Motor neuron (in vitro differentiated cells): ENCODE data around the gene FLOT1. TPM values are rescaled to one million over a fixed set of nuclear protein-coding genes. Genes with fewer than 3 reads are reported as not detected.
A peak's percentile ranks its signal among the peaks of the same experiment; 100 is the strongest.
"Not testable (repeated sequence)": the region's sequence is repeated elsewhere in the genome, so short reads cannot be mapped to it uniquely, and the experiment has no call there.

Experiments used
- ATAC-seq, 8 experiments: fragments of 200-7000 bp; cut with Tn5 transposase; replicated peaks in 6 of 8; 2 replicates each; pipeline ENCODE4 v1.8.0; 2021; ENCODE audit warnings: mild to moderate bottlenecking in 8 of 8, moderate library complexity in 8 of 8
- H3K27ac ChIP-seq, 2 donors: fragments of 250-450 bp; sonication (Bioruptor Pico); 2 replicates each; pipeline ENCODE4 v1.9.0; 2021; ENCODE audit warnings: antibody characterized with exemption in 2 of 2, mild to moderate bottlenecking in 2 of 2, moderate library complexity in 1 of 2
- H3K4me1 ChIP-seq, 2 donors: fragments of 250-450 bp; sonication (Bioruptor Pico); replicated peaks in 1 of 2; 2 replicates each; pipeline ENCODE4 v1.6.1; 2021; ENCODE audit warnings: antibody characterized with exemption in 2 of 2, mild to moderate bottlenecking in 2 of 2, moderate library complexity in 1 of 2
- H3K4me3 ChIP-seq, 5 donors: fragments of 250-450 bp; sonication (Bioruptor Pico); 2 replicates each; pipeline ENCODE4 v1.9.0; 2021; ENCODE audit warnings: antibody characterized with exemption in 5 of 5, mild to moderate bottlenecking in 5 of 5, moderate library complexity in 4 of 5
- WGBS, 10 experiments: fragments of 450-650 bp; shearing (Covaris generic); methylation state at CpG; one replicate each; pipeline ENCODE4 v1.0.0; 2022; 5-methylcytosine and 5-hydroxymethylcytosine counted together
- in situ Hi-C, 9 experiments: fragments of 400-800 bp; cut with MboI; loops; one replicate each; pipeline ENCODE4 v1.15.0; 2021; ENCODE audit warnings: low sequenced_read_pairs in 9 of 9, low pct_unique_long_range_greater_than_20kb in 2 of 9; ENCODE audit not compliant: unreplicated experiment in 9 of 9
- total RNA-seq, 8 experiments: library from RNA; unstranded; fragments of 300-600 nt; gene quantifications; 2 replicates each; pipeline versions ENCODE4 v1.2.3 to v1.2.4, GENCODE V29; 2022

FLOT1 gene
- total RNA-seq, 8 experiments from 2014 or later: 56.8 to 122 (median 75.9) TPM

GRCh38 chr6:30735668-30736314 is 6.7 kb downstream of the FLOT1 start:
- Histone ChIP-seq H3K4me3 (no peak overlapping the region), H3K27ac (no peak overlapping the region), H3K4me1 (peaks cover 3% of the 10 kb centered on the region in 2 donors)
- in situ Hi-C loops: loop anchor here in 2 of 9 experiments (25.0 kb wide), 1 partner anchor 352 kb away; no protein-coding TSS in a partner anchor
- 86 to 100% (median 96%) methylated on average over 2 to 8 of the region's 8 CpGs for WGBS, 10 experiments
- no peak for ATAC-seq

GRCh38 chr6:30732237-30732943 is 10.1 kb downstream of the FLOT1 start:
- peaks cover 9 to 11% of the 10 kb centered on the region in 2 donors for H3K4me1 ChIP-seq
- 71 to 100% (median 92%) methylated on average over 1 to 10 of the region's 12 CpGs; no CpG with 5 or more reads in 2 of the 10 experiments for WGBS, 10 experiments
- no peak for ATAC-seq
- no peak overlapping the region for H3K27ac ChIP-seq
- no peak overlapping the region for H3K4me3 ChIP-seq
- in situ Hi-C loops: loop anchor here in 2 of 9 experiments (25.0 kb wide), 1 partner anchor 355 kb away; no protein-coding TSS in a partner anchor

GRCh38 chr6:30730601-30731435 is 11.7 kb downstream of the FLOT1 start:
- Histone ChIP-seq H3K27ac (peak overlapping the region; percentile 50 to 71), H3K4me1 (peaks cover 9 to 11% of the 10 kb centered on the region in 2 donors), H3K4me3 (peak overlapping the region in 1 of 5 donors; percentile 3)
- ATAC-seq: peak; percentile 2 to 95 (median 92)
- 39 to 100% (median 80%) methylated on average over 1 to 10 of the region's 30 CpGs; no CpG with 5 or more reads in 1 of the 10 experiments for WGBS, 10 experiments
- in situ Hi-C loops: loop anchor here in 2 of 9 experiments (25.0 kb wide), 1 partner anchor 356 kb away; no protein-coding TSS in a partner anchor

- WGBS, 10 experiments: 20 to 83% (median 62%) methylated on average over 2 to 7 of the region's 7 CpGs; no CpG with 5 or more reads in 4 of the 10 experiments
These were observed 14.4 kb downstream of the FLOT1 start for GRCh38 chr6:30727920-30728553.

GRCh38 chr6:30726506-30727413 is 15.7 kb downstream of the FLOT1 start:
- Histone ChIP-seq H3K27ac (no peak overlapping the region), H3K4me3 (no peak overlapping the region), H3K4me1 (peaks cover 16 to 19% of the 10 kb centered on the region in 2 donors)
- no peak for ATAC-seq
- WGBS, 10 experiments: 80 to 100% (median 96%) methylated on average over 1 to 4 of the region's 11 CpGs; no CpG with 5 or more reads in 3 of the 10 experiments
- in situ Hi-C loops: loop anchor here in 2 of 9 experiments (25.0 kb wide), 1 partner anchor 361 kb away; no protein-coding TSS in a partner anchor

More at GRCh38 chr6:30727920-30728553, 14.4 kb downstream of the FLOT1 start:
- H3K27ac ChIP-seq: no peak overlapping the region
- peak in 3 of 8 experiments; percentile 22 to 32 (median 23) for ATAC-seq
- in situ Hi-C loops: loop anchor here in 2 of 9 experiments (25.0 kb wide), 1 partner anchor 359 kb away; no protein-coding TSS in a partner anchor
- no peak overlapping the region for H3K4me3 ChIP-seq
- H3K4me1 ChIP-seq: peaks cover 9 to 13% of the 10 kb centered on the region in 2 donors

- 0 to 100% (median 86%) methylated on average over 1 to 2 of the region's 3 CpGs; no CpG with 5 or more reads in 5 of the 10 experiments for WGBS, 10 experiments
- ATAC-seq: peak in 2 of 8 experiments; percentile 1 to 2
- peak overlapping the region in 1 of 2 donors; percentile 44 for H3K27ac ChIP-seq
- H3K4me1 ChIP-seq: peaks cover 15 to 17% of the 10 kb centered on the region in 2 donors
- in situ Hi-C loops: loop anchor here in 2 of 9 experiments (25.0 kb wide), 1 partner anchor 361 kb away; no protein-coding TSS in a partner anchor
- H3K4me3 ChIP-seq: no peak overlapping the region
These were observed 16.6 kb downstream of the FLOT1 start for GRCh38 chr6:30725713-30726505.

GRCh38 chr6:30724906-30725667 is 17.4 kb downstream of the FLOT1 start:
- Histone ChIP-seq H3K4me1 (peaks cover 6 to 11% of the 10 kb centered on the region in 2 donors), H3K4me3 (no peak overlapping the region), H3K27ac (no peak overlapping the region)
- ATAC-seq: no peak
- in situ Hi-C loops: loop anchor here in 2 of 9 experiments (5.0 to 25.0 kb wide), 2 partner anchors 48 to 362 kb away; no protein-coding TSS in a partner anchor
- 17 to 95% (median 52%) methylated on average over 2 to 5 of the region's 6 CpGs; no CpG with 5 or more reads in 1 of the 10 experiments for WGBS, 10 experiments

GRCh38 chr6:30723843-30724741 is 18.4 kb downstream of the FLOT1 start:
- in situ Hi-C loops: loop anchor here in 1 of 9 experiments (5.0 kb wide), 1 partner anchor 47 kb away; no protein-coding TSS in a partner anchor
- not testable (repeated sequence) for ATAC-seq, H3K27ac ChIP-seq, H3K4me3 ChIP-seq
- peaks cover 7 to 12% of the 10 kb centered on the region in 2 donors for H3K4me1 ChIP-seq
- 25 to 100% (median 100%) methylated on average over 1 to 11 of the region's 29 CpGs; no CpG with 5 or more reads in 3 of the 10 experiments for WGBS, 10 experiments

- H3K27ac ChIP-seq, ATAC-seq, H3K4me3 ChIP-seq: not testable (repeated sequence)
- WGBS, 10 experiments: 0 to 93% (median 81%) methylated on average over 1 to 6 of the region's 16 CpGs; no CpG with 5 or more reads in 1 of the 10 experiments
- peaks cover 13 to 17% of the 10 kb centered on the region in 2 donors for H3K4me1 ChIP-seq
- in situ Hi-C loops: loop anchor here in 1 of 9 experiments (5.0 kb wide), 1 partner anchor 46 kb away; no protein-coding TSS in a partner anchor
These were observed 19.2 kb downstream of the FLOT1 start for GRCh38 chr6:30723159-30723842.
